Epithelial cell of proximal tubule (primary cell): ENCODE measurements around the gene BAIAP2. TPM values are rescaled to one million over a fixed set of nuclear protein-coding genes. Genes with fewer than 3 reads are reported as not detected.

Source experiments
- DNase-seq: peaks from one replicate; pipeline ENCODE4 v3.0.0-alpha.2; 2011; ENCODE audit warnings: low read depth
- H3K4me3 ChIP-seq: 2 replicates; pipeline ENCODE4 v1.5.1; 2011; ENCODE audit warnings: low read depth, mild to moderate bottlenecking, low read length
- CTCF ChIP-seq: conservative IDR thresholded peaks from 2 replicates; pipeline ENCODE4 v1.5.1; 2012; ENCODE audit warnings: low read depth, mild to moderate bottlenecking, low read length
- total RNA-seq: library from RNA; depleted of rRNA; stranded (reverse); fragments of >200 nt; gene quantifications from 2 replicates; pipeline ENCODE4 v1.2.3, GENCODE V29; 2015

The BAIAP2 gene
- total RNA-seq, 1 donor from 2014 or later: 44.0 TPM

GRCh38 chr17:81127526-81128177 is 92.7 kb downstream of the BAIAP2 start:
- no peak for TF ChIP-seq CTCF
- no peak for DNase-seq
- H3K4me3 ChIP-seq: no peak overlapping the region

- DNase-seq: no peak
- no peak for TF ChIP-seq CTCF
- no peak overlapping the region for H3K4me3 ChIP-seq
Observed at GRCh38 chr17:81128338-81128737, 93.4 kb downstream of the BAIAP2 start.

GRCh38 chr17:81128774-81129173 is 93.8 kb downstream of the BAIAP2 start:
- no peak for TF ChIP-seq CTCF
- no peak overlapping the region for H3K4me3 ChIP-seq
- no peak for DNase-seq

- no peak for DNase-seq
- H3K4me3 ChIP-seq: no peak overlapping the region
- peak; percentile 17 for TF ChIP-seq CTCF
Observed at GRCh38 chr17:81129289-81129688, 94.3 kb downstream of the BAIAP2 start.

- no peak for TF ChIP-seq CTCF
- no peak overlapping the region for H3K4me3 ChIP-seq
- no peak for DNase-seq
Observed at GRCh38 chr17:81129711-81130367, 94.9 kb downstream of the BAIAP2 start.

GRCh38 chr17:81130385-81131361 is 95.7 kb downstream of the BAIAP2 start:
- no peak overlapping the region for H3K4me3 ChIP-seq
- no peak for TF ChIP-seq CTCF
- no peak for DNase-seq
